ENCODE measurements around the gene RAP2B. TPM values are rescaled to one million over a fixed set of nuclear protein-coding genes. Genes with fewer than 3 reads are reported as not detected.

RAP2B gene
- polyA plus RNA-seq, 3 donors: 7.1 to 7.4 (median 7.3) TPM

DNA sequence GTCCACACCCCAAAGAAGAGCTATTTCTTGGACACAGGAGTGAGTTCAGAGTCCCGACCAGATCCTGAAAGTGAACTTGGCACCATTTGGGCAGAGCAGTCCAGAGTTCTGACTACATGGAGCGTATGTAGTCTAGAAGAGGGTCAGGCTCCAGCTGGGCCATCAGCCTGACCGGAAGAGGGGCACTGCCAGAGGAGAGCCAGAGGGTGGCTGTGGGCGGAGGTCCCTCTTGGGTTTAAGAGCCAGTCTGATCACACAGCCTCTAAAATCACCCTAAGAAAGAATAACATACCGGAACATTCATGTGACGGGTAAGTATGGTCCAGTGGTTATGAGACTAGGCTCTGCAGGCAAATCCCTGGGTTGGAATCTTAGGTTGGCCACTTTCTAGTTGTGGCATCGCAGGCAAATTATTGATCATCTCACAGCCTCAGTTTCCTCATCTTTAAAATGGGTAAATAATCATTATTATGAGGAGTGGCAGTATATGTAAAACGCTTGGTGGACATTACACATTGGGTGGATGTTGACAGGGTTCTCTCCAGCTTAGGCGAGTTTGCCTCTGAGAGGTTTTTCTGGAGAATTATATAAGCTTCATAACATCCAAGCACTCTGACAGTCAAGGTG is 2.1 kb upstream of the RAP2B start:
- no peak for DNase-seq (ENCODE audit: low read depth in 3 of 3, low spot score in 2 of 3)

DNA sequence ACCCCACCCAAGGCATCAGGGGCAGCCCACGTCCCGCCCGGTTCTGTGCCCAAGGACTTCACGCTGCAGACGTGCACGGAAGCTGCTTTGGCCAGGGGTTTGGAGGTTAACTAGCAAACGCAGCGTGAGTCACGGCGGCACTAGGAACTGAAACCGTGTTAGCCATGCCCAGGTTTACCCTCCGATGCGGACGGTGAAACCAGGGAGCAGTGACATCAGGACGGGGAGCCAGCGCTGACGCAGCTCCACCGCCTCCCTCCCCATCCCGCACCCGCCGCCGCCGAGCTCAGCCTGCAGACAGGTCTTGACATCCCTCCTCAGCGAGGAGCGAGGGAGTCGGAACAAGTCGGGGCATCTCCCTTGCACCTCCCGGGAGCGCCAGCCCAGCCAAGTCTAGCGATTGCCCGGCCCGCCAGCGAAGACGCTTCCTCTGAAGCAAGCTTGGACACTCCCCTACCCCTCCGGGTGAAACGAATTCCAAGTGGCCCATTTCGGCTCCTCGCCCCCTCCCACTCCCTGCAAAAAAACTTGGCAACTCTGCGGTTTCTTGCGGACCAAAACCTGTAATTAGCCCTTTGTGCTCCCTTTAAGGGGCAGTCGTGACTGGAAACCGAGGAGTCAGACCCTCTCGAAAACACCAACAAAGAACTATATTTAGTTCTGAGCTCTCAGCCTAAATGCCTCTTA is 1.4 kb upstream of the RAP2B start:
- peak in 1 of 3 donors; percentile 78 for DNase-seq (ENCODE audit: low read depth in 3 of 3, low spot score in 2 of 3)

- DNase-seq (ENCODE audit: low read depth in 3 of 3, low spot score in 2 of 3): peak; percentile 94 to 96 (median 96)
These were observed 800 bp upstream of the RAP2B start for GRCh38 chr3:153161138-153161713.

- peak in 1 of 3 donors; percentile 47 for DNase-seq (ENCODE audit: low read depth in 3 of 3, low spot score in 2 of 3)
These were observed 727 bp downstream of the RAP2B start for GRCh38 chr3:153162513-153163392.

- DNase-seq (ENCODE audit: low read depth in 3 of 3, low spot score in 2 of 3): no peak
These were observed 1.3 kb downstream of the RAP2B start for GRCh38 chr3:153163393-153163724.

DNA sequence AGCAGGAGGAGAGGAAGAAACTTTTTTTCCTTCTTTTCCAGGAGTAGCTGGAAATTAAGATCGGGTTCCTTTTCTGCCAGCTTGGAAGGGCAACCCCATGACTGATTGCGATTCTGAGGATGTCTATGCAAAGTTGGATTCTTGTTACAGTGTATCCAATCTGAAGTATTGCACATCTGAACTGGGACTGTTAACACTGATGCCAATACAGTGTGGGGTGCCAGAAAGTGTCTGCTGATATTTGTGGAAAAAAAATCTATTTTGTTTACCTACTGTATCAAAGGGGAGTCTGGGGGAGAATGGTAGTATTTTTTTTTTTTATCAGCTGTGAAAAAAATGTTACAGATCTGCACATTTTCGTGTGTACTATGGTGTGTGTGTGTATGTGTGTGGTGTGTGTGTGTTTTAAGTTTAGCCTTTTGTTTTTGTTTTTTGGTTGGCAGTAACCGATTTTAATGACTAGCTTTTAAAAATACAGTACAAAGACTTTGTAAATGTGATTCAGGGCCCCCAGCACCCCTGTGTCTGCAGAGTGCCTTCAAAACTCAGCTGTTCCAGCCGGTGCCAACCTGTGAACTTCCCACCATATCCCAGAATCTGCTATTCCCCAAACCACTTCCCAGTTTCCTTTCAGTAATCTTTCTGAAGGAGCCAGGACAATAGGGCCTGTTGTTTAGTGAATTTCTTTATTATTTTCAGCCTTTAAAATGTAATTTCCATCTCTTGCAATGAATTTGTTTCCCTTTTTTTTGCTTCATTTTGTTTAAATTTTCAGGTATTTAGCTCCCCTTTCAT is 1.9 kb downstream of the RAP2B start:
- no peak for DNase-seq (ENCODE audit: low read depth in 3 of 3, low spot score in 2 of 3)

DNA sequence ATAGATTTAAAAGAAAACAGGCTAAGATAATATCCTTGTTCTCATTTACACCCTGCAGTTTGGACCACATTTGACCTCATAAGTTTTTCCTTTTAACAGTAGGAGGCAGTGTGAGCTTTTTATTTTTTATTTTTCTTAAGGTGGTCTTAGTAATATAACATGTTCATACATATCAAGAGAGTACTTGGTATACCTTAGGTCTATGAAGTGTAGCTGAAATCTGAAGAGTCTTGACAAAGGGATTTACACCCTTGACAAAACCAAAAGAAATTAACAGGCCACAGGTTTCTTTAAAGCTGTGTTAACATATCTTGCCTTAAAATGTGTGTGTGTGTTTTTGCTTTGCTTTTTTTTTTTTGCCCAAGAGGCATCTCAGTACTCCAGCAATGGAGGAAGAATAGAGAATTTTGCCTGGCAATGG is 3.2 kb downstream of the RAP2B start:
- DNase-seq (ENCODE audit: low read depth in 3 of 3, low spot score in 2 of 3): no peak

GRCh38 chr3:153166206-153166605 is 4.2 kb downstream of the RAP2B start:
- no peak for DNase-seq (ENCODE audit: low read depth in 3 of 3, low spot score in 2 of 3)

GRCh38 chr3:153166796-153167195 is 4.8 kb downstream of the RAP2B start:
- no peak for DNase-seq (ENCODE audit: low read depth in 3 of 3, low spot score in 2 of 3)

GRCh38 chr3:153169793-153170383 is 7.9 kb downstream of the RAP2B start:
- no peak for DNase-seq (ENCODE audit: low read depth in 3 of 3, low spot score in 2 of 3)

GRCh38 chr3:153171256-153171655 is 9.2 kb downstream of the RAP2B start:
- DNase-seq (ENCODE audit: low read depth in 3 of 3, low spot score in 2 of 3): no peak

DNA sequence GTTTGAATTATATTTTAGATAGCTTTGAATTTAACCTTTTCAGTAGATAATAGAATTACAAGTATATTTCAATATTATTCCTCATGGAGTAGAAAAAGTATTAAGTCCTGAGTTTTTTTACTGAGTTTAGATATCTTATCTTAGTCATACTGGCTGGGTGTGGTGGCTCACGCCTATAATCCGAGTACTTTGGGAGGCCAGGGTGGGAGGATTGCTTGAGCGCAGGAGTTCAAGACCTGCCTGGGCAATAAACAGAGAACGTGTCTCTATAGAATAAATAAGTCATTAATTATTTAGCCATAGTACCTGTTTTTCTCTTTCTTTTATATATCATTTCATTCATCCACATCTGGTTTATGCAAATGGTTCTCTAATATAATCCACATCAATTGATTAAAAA is 9.9 kb downstream of the RAP2B start:
- no peak for DNase-seq (ENCODE audit: low read depth in 3 of 3, low spot score in 2 of 3)

- DNase-seq (ENCODE audit: low read depth in 3 of 3, low spot score in 2 of 3): no peak
These were observed 11.1 kb downstream of the RAP2B start for GRCh38 chr3:153172796-153173757.

DNA sequence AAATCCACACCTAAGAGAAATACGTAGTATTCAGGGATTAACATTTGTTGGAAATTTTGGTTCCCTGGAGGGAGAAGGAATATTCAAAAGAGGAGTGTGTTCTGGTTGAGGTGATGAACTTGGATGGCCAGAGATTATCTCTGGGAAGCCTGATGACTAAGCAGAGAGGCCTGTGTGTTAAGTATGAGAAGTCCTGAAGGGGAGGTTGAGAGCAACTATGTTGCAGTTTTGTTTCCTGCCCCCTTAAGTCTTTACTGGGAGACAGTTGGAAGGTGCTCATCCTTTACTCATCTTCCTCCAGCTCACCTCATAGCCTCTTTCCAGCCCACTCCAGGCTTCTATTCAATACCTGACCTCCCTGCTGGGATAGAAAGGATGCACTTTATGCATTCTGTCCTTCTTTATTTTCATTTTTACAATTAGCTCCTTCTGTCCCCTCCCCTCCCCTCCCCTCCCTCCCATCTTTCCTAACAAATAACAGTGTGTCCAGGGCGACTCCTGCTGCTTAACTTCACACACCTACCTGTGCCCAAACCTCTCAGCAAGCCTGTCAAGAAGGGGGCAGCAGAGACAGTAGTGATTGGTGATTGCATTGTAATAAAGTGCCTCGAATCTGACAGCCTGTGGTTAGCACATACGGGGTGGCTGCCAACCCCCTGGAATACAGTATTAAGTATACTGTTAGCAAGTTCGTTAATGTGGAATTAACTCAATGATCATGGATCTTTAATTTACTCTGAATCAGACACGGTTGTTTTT is 11.9 kb downstream of the RAP2B start:
- DNase-seq (ENCODE audit: low read depth in 3 of 3, low spot score in 2 of 3): no peak

- no peak for DNase-seq (ENCODE audit: low read depth in 3 of 3, low spot score in 2 of 3)
These were observed 14.2 kb downstream of the RAP2B start for GRCh38 chr3:153176197-153176596.

DNA sequence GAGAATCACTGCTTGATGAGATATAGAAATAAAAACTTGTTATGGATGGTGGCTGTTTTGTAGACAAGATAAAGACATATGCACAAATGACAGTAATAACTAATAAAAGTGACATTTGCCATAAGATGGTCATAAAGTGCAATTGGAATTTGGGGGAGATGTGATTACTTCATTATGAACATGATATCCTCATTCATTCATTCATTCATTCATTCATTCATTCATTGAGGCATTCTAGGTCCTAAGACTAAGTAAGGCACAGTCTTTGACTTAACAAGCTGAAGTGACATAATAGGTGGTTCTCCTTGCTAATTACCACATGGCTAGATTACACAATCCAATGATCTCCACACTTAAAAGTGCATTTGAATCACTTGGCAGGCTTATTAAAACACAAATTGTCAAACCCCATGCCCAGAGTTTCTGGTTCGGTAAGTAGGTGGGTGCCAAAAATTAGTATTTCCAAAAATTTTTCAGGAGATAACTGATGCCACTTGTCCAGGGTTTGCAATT is 18.9 kb downstream of the RAP2B start:
- DNase-seq (ENCODE audit: low read depth in 3 of 3, low spot score in 2 of 3): no peak

GRCh38 chr3:153182501-153183293 is 20.7 kb downstream of the RAP2B start:
- DNase-seq (ENCODE audit: low read depth in 3 of 3, low spot score in 2 of 3): no peak

Measured in right renal cortex interstitium (tissue), 3 donors.